Measurements from ENCODE around the gene ITPRIP. TPM values are rescaled to one million over a fixed set of nuclear protein-coding genes. Genes with fewer than 3 reads are reported as not detected.
A peak's percentile ranks its signal among the peaks of the same experiment; 100 is the strongest.

Gene ITPRIP
- total and polyA plus RNA-seq, 12 donors, result 17.5 to 87.2 (median 35.9) TPM

DNA sequence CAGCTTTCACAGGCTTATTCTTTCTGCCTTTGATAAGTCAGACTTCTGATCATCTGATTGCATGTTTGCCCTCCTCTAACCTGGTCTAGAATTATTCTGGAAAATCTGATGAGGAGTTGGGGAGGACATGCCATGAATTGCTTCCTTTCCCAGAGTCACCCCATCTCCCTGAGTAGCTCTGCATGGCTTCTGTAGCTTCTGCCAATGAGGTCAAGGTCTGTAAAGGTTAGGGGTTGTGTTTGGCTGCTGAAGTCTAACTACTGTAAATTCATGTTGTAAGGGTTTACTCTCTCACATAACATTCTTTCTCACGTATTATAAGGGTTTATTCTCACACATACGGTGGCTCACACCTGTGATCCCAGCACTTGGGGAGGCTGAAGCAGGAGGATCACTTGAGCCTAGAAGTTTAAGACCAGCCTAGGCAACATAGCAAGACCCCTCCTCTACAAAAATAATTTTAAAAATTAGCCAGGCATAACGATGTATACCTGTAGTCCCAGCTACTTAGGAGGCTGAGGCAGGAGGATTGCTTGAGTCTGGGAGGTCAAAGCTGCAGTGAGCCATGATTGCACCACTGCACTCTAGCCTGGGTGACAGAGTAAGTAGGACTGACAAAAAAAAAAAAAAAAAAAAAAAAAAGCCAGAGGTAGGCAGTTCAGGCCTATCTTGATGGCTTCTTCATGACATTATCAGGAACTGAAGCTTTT lies 58.6 kb downstream of the ITPRIP start:
- intact Hi-C loops (cut with DNase I), result loop anchor here in 1 of 10 donors (5.0 kb wide), 1 partner anchor 243 kb away; no protein-coding TSS in a partner anchor
- Histone ChIP-seq H3K36me3 (no peaks in the 10 kb centered on the region), H3K27me3 (peaks cover 0 to 22% (median 6%) of the 10 kb centered on the region in 7 donors), H3K27ac (no peak overlapping the region), H3K9me3 (no peaks in the 10 kb centered on the region), H3K4me1 (peaks cover 0 to 4% (median 2%) of the 10 kb centered on the region in 9 donors), H3K4me3 (no peak overlapping the region)
- TF ChIP-seq, protein P1, sequence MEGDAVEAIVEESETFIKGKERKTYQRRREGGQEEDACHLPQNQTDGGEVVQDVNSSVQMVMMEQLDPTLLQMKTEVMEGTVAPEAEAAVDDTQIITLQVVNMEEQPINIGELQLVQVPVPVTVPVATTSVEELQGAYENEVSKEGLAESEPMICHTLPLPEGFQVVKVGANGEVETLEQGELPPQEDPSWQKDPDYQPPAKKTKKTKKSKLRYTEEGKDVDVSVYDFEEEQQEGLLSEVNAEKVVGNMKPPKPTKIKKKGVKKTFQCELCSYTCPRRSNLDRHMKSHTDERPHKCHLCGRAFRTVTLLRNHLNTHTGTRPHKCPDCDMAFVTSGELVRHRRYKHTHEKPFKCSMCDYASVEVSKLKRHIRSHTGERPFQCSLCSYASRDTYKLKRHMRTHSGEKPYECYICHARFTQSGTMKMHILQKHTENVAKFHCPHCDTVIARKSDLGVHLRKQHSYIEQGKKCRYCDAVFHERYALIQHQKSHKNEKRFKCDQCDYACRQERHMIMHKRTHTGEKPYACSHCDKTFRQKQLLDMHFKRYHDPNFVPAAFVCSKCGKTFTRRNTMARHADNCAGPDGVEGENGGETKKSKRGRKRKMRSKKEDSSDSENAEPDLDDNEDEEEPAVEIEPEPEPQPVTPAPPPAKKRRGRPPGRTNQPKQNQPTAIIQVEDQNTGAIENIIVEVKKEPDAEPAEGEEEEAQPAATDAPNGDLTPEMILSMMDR (IDR thresholded peaks at IDR 0.05), result no peak
- no peak for DNase-seq
- 95 to 98% methylated on average over 3 of the region's 3 CpGs for WGBS, 2 donors
- ATAC-seq, result no peak

DNA sequence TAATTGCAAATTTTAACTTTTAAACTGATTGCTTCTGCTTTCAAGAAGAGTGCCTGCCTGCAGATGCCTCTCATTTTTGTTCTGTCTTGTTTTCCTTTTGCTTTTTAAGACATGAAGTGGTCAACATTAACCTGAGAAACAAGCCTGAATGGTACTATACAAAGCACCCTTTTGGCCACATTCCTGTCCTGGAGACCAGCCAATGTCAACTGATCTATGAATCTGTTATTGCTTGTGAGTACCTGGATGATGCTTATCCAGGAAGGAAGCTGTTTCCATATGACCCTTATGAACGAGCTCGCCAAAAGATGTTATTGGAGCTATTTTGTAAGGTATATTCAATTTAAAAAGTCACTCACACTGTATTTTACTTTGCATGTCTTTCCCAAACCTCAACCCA lies 60.5 kb downstream of the ITPRIP start:
- Histone ChIP-seq H3K27ac (no peak overlapping the region), H3K9me3 (no peaks in the 10 kb centered on the region), H3K27me3 (peaks cover 0 to 25% (median 8%) of the 10 kb centered on the region in 7 donors), H3K4me1 (peaks cover 0 to 8% (median 4%) of the 10 kb centered on the region in 9 donors), H3K36me3 (no peaks in the 10 kb centered on the region), H3K4me3 (no peak overlapping the region)
- no peak for DNase-seq
- 70 to 73% methylated on average over 2 of the region's 2 CpGs for WGBS, 2 donors
- intact Hi-C loops (cut with DNase I), result no loop called here
- TF ChIP-seq, protein P1 (IDR thresholded peaks at IDR 0.05), result no peak
- ATAC-seq, result no peak

DNA sequence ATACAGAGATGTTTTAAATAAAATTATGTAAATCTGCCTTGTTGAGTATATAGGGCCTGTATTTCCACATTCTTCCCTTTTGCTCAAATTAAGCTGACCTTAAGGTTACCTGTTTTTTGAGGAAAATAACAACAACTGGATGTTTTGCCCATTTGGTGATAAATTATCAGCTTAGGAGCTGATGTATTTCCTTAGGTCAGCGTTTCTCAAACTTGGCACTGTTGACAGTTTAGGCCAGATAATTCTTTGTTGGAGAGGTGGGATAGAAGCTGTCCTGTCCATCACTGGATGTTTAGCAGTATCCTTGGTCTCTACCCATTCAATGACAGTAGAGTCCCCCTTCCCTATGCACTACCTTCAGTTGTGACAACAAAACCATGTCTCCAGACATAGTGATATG lies 62.1 kb downstream of the ITPRIP start:
- intact Hi-C loops (cut with DNase I), result no loop called here
- TF ChIP-seq, protein P1 (IDR thresholded peaks at IDR 0.05), result no peak
- H3K9me3 ChIP-seq, result no peaks in the 10 kb centered on the region
- no peak overlapping the region for H3K27ac ChIP-seq
- H3K27me3 ChIP-seq, result peaks cover 0 to 25% (median 8%) of the 10 kb centered on the region in 7 donors
- no peak overlapping the region for H3K4me3 ChIP-seq
- H3K4me1 ChIP-seq, result peaks cover 0 to 8% (median 4%) of the 10 kb centered on the region in 9 donors
- WGBS, 2 donors, result 60 to 61% methylated on average over 1 of the region's 1 CpG
- DNase-seq (no peak), ATAC-seq (no peak)
- H3K36me3 ChIP-seq, result no peaks in the 10 kb centered on the region

DNA sequence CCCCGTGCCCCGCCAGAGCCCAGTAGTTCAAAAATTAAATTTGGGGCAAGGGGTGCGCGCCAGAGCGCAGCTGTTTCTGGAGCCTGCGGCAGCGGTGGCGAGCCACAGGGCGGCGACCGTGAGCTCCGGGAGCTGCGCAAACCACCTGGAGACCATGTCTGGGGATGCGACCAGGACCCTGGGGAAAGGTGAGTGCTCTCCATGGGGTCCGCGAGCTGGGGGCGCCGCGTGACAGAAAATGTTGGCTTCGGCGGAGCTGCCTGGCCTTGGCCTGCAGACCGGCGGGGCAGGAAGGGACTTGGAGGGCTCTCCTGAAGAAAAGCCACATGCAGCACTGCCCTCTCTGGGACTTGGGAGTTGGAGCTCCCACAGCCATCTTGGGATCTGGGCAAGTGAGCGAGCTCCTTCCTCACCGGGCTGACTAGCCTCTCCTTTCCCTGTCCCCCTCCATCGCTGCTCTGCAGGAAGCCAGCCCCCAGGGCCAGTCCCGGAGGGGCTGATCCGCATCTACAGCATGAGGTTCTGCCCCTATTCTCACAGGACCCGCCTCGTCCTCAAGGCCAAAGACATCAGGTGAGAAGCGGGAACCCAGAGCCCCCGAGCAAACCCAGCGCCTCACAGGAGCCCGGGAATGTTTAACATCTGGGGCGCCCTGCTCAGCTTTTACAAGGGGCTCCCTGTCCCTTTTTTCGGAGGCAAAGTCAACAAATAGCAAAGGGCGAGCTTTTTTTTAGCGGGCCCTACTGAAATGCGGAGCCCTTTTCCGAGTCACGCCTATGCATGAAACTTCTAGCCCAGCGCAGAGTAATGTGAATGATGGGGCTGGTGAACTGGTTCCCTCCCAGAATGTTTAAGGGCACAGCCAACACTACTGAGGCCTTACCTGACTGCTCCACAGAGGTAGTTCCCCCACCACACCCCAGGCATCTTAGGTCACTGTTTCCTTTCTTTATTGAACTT lies 63.2 kb downstream of the ITPRIP start:
- peaks cover 0 to 25% (median 8%) of the 10 kb centered on the region in 7 donors for H3K27me3 ChIP-seq
- ATAC-seq, result peak; percentile 49 to 82 (median 66)
- H3K36me3 ChIP-seq, result no peaks in the 10 kb centered on the region
- 18 to 27% methylated on average over 42 of the region's 42 CpGs for WGBS, 2 donors
- H3K4me3 ChIP-seq, result peak overlapping the region in 2 of 10 donors; percentile 12 to 14
- TF ChIP-seq, protein P1 (IDR thresholded peaks at IDR 0.05), result peak; percentile 53 to 92 (median 75)
- no peaks in the 10 kb centered on the region for H3K9me3 ChIP-seq
- H3K4me1 ChIP-seq, result peaks cover 0 to 8% (median 4%) of the 10 kb centered on the region in 9 donors
- intact Hi-C loops (cut with DNase I), result loop anchor here in 1 of 10 donors (5.0 kb wide), 1 partner anchor 388 kb away; no protein-coding TSS in a partner anchor
- no peak overlapping the region for H3K27ac ChIP-seq
- DNase-seq, result peak in 1 of 2 donors; percentile 27

Measured in heart right ventricle (tissue), 16 donors.